GM12878 (cell line): Measurements from ENCODE around the gene FITM1. TPM values are rescaled to one million over a fixed set of nuclear protein-coding genes. Genes with fewer than 3 reads are reported as not detected.

Experiments used
- ESRRA ChIP-seq: IDR thresholded peaks from 2 replicates; pipeline ENCODE4 v1.6.1; 2012; ENCODE audit warnings: mild to moderate bottlenecking, low read length, improper control_type of control experiment
- EZH2 ChIP-seq: IDR thresholded peaks from 2 replicates; pipeline ENCODE4 v1.6.1; 2012; ENCODE audit warnings: low read depth, mild to moderate bottlenecking, control low read depth, inconsistent platforms, low read length, borderline replicate concordance; ENCODE audit not compliant: control insufficient read depth
- FOS ChIP-seq: IDR thresholded peaks from 3 replicates; pipeline ENCODE4 v1.6.1; 2011; ENCODE audit warnings: borderline replicate concordance; ENCODE audit not compliant: insufficient read length; ENCODE audit errors: extremely low read depth
- MXI1 ChIP-seq: fragments of 150-350 bp; IDR thresholded peaks from 2 replicates; pipeline ENCODE4 v1.6.1; 2011; ENCODE audit warnings: low read depth, mild to moderate bottlenecking, inconsistent platforms, low read length, improper control_type of control experiment
- NR2C2 ChIP-seq: IDR thresholded peaks from 2 replicates; pipeline ENCODE4 v1.6.1; 2011; ENCODE audit warnings: borderline replicate concordance, low read depth; ENCODE audit not compliant: control insufficient read depth, insufficient read length
- RB1 ChIP-seq: fragments of 450-650 bp; formaldehyde crosslinking; IDR thresholded peaks from 2 replicates; pipeline ENCODE4 v1.6.1; 2017; ENCODE audit warnings: mild to moderate bottlenecking, borderline replicate concordance
- RCOR1 ChIP-seq: conservative IDR thresholded peaks from 2 replicates; pipeline ENCODE4 v1.6.1; 2012; ENCODE audit warnings: low read depth, low read length, improper control_type of control experiment
- SIN3A ChIP-seq: IDR thresholded peaks from 2 replicates; pipeline ENCODE4 v1.6.1; 2012; ENCODE audit warnings: low read depth, low read length, improper control_type of control experiment
- SMAD5 ChIP-seq: IDR thresholded peaks from 2 replicates; pipeline ENCODE4 v1.6.1; 2016; ENCODE audit warnings: antibody characterized with exemption, low read depth
- polyA plus RNA-seq, 11 experiments: library from polyadenylated mRNA; depleted of rRNA in 4 of 11; unstranded in 6 of 11; stranded (reverse) in 5 of 11; fragments of >200 nt; fragmentation: Nextera tagmentation in 4 of 11; fragmentation: Illumina TruSeq in 1 of 11; extraction: Ambion mirVana in 4 of 11; extraction: Trizol in 1 of 11; gene quantifications; 1 replicate in 1 of 11; 2 replicates in 10 of 11; pipeline versions ENCODE4 v1.2.1 to v1.2.3, GENCODE V29; 2011 to 2016; ENCODE audit warnings: inconsistent platforms in 2 of 11, missing spikeins in 2 of 11, low read depth in 1 of 11
- total RNA-seq, 4 experiments: library from RNA; depleted of rRNA in 3 of 4; stranded (reverse); fragments of >200 nt in 3 of 4; fragmentation: Illumina TruSeq in 1 of 4; extraction: Trizol in 1 of 4; gene quantifications; 2 replicates each; pipeline versions ENCODE4 v1.2.1 to v1.2.3, GENCODE V29; 2013 to 2021
- TF ChIP-seq, protein P1 (sequence below): fragments of 450-650 bp; IDR thresholded peaks from 2 replicates; pipeline ENCODE4 v1.6.1; 2016; ENCODE audit warnings: mild to moderate bottlenecking
- TF ChIP-seq, protein P2 (sequence below): fragments of 450-650 bp; IDR thresholded peaks from 2 replicates; pipeline ENCODE4 v1.6.1; 2018; ENCODE audit warnings: borderline replicate concordance, mild to moderate bottlenecking; ENCODE audit not compliant: partially characterized antibody
- TF ChIP-seq, protein P3 (sequence below): IDR thresholded peaks from 2 replicates; pipeline ENCODE4 v1.6.1; 2012; ENCODE audit warnings: low read length, inconsistent platforms
- TF ChIP-seq, protein P4 (sequence below): IDR thresholded peaks from 2 replicates; pipeline ENCODE4 v1.6.1; 2011; ENCODE audit warnings: borderline replicate concordance, low read depth, mild to moderate bottlenecking, moderate library complexity, mixed read lengths, low read length; ENCODE audit not compliant: insufficient read depth; ENCODE audit errors: extremely low read length
- TF ChIP-seq, protein P5 (sequence below): fragments of 450-650 bp; IDR thresholded peaks from 2 replicates; pipeline ENCODE4 v1.6.1; 2018; ENCODE audit warnings: mild to moderate bottlenecking, low read depth, moderate library complexity; ENCODE audit not compliant: partially characterized antibody

FITM1 gene
- total and polyA plus RNA-seq, 10 of the 15 experiments (the other 5 are each of a cell fraction or from before 2014, with no cell fraction given), result 0.11 to 1.9 (median 0.45) TPM; not detected in 2

DNA sequence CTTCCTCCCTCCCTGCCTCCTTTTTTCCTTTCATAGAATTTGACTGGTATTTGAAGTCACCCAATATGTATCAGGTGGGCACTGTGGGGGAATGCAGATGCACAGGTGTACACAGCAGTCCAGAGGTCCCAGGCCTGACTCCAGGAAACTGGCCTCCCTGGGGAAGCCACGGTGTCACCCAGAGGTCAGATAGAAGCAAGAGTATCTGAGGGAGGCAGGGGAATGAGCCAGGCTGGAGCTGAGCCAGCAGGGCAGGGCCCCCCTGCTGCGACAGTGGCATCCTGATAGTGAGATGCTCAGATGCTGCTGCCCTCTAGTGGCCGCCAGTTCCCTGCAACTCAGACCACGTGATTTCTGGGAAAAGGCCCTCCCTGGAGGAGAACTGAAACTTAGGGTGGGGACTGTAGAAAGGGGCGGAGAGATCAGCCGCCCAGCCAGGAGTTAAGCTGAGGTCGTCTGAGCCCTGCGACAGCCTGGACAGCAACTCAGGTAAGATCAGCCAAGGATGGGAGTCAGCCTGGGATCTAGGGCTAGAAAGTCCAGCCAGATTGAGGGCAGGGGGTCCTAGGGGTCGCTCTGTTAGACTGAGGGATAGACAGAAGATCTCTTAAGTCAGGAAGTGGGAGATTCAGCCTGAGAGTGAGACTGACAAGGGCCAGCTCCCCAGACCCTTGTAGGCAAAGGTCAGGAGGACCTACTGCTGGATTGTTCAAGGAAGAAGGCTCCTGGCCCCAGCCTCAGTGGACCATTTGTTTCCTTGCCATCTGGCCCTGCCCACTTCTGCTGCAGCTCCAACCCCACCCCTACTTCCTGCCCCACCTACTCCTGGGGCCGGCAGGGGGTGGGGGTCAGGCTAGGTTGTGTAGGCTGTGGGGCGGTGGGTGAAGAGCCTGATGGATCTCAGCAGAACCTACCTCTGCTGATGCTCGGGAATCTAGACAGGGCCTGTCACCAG, 30.7 kb downstream of the FITM1 start, which contains the start of gene IRF9 (continued):
- TF ChIP-seq ESRRA (no peak; the same call in 1 of the 2 replicates), RCOR1 (no peak), SIN3A (peak; percentile 63), NR2C2 (no peak), RB1 (peak; percentile 74), FOS (no peak), SMAD5 (peak; percentile 94; the same call in 1 of the 2 replicates), EZH2 (no peak), MXI1 (peak; percentile 50; the same call in 1 of the 2 replicates)
- TF ChIP-seq, protein P1, sequence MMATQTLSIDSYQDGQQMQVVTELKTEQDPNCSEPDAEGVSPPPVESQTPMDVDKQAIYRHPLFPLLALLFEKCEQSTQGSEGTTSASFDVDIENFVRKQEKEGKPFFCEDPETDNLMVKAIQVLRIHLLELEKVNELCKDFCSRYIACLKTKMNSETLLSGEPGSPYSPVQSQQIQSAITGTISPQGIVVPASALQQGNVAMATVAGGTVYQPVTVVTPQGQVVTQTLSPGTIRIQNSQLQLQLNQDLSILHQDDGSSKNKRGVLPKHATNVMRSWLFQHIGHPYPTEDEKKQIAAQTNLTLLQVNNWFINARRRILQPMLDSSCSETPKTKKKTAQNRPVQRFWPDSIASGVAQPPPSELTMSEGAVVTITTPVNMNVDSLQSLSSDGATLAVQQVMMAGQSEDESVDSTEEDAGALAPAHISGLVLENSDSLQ, result peak; percentile 59
- TF ChIP-seq, protein P2, sequence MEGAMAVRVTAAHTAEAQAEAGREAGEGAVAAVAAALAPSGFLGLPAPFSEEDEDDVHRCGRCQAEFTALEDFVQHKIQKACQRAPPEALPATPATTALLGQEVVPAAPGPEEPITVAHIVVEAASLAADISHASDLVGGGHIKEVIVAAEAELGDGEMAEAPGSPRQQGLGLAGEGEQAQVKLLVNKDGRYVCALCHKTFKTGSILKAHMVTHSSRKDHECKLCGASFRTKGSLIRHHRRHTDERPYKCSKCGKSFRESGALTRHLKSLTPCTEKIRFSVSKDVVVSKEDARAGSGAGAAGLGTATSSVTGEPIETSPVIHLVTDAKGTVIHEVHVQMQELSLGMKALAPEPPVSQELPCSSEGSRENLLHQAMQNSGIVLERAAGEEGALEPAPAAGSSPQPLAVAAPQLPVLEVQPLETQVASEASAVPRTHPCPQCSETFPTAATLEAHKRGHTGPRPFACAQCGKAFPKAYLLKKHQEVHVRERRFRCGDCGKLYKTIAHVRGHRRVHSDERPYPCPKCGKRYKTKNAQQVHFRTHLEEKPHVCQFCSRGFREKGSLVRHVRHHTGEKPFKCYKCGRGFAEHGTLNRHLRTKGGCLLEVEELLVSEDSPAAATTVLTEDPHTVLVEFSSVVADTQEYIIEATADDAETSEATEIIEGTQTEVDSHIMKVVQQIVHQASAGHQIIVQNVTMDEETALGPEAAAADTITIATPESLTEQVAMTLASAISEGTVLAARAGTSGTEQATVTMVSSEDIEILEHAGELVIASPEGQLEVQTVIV, result no peak
- TF ChIP-seq, protein P3, sequence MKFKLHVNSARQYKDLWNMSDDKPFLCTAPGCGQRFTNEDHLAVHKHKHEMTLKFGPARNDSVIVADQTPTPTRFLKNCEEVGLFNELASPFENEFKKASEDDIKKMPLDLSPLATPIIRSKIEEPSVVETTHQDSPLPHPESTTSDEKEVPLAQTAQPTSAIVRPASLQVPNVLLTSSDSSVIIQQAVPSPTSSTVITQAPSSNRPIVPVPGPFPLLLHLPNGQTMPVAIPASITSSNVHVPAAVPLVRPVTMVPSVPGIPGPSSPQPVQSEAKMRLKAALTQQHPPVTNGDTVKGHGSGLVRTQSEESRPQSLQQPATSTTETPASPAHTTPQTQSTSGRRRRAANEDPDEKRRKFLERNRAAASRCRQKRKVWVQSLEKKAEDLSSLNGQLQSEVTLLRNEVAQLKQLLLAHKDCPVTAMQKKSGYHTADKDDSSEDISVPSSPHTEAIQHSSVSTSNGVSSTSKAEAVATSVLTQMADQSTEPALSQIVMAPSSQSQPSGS, result peak; percentile 65; the same call in 1 of the 2 replicates
- TF ChIP-seq, protein P4, sequence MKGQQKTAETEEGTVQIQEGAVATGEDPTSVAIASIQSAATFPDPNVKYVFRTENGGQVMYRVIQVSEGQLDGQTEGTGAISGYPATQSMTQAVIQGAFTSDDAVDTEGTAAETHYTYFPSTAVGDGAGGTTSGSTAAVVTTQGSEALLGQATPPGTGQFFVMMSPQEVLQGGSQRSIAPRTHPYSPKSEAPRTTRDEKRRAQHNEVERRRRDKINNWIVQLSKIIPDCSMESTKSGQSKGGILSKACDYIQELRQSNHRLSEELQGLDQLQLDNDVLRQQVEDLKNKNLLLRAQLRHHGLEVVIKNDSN, result peak; percentile 95
- TF ChIP-seq, protein P5, sequence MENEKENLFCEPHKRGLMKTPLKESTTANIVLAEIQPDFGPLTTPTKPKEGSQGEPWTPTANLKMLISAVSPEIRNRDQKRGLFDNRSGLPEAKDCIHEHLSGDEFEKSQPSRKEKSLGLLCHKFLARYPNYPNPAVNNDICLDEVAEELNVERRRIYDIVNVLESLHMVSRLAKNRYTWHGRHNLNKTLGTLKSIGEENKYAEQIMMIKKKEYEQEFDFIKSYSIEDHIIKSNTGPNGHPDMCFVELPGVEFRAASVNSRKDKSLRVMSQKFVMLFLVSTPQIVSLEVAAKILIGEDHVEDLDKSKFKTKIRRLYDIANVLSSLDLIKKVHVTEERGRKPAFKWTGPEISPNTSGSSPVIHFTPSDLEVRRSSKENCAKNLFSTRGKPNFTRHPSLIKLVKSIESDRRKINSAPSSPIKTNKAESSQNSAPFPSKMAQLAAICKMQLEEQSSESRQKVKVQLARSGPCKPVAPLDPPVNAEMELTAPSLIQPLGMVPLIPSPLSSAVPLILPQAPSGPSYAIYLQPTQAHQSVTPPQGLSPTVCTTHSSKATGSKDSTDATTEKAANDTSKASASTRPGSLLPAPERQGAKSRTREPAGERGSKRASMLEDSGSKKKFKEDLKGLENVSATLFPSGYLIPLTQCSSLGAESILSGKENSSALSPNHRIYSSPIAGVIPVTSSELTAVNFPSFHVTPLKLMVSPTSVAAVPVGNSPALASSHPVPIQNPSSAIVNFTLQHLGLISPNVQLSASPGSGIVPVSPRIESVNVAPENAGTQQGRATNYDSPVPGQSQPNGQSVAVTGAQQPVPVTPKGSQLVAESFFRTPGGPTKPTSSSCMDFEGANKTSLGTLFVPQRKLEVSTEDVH, result peak; percentile 58
